HFFc6 (cell line): ENCODE measurements around the gene C17orf67. TPM values are rescaled to one million over a fixed set of nuclear protein-coding genes. Genes with fewer than 3 reads are reported as not detected.

Experiments
- DNase-seq: peaks from one replicate; pipeline ENCODE4 v3.0.0-alpha.2; 2018
- H3K27ac Mint-ChIP-seq: 2 replicates; pipeline ENCODE4 v1.8.0; 2020; ENCODE audit warnings: mild to moderate bottlenecking, mixed read lengths
- H3K27me3 Mint-ChIP-seq: 2 replicates; pipeline ENCODE4 v1.8.0; 2021; ENCODE audit warnings: mild to moderate bottlenecking, moderate library complexity, mixed read lengths; ENCODE audit not compliant: insufficient read depth
- H3K36me3 Mint-ChIP-seq: 2 replicates; pipeline ENCODE4 v1.8.0; 2021; ENCODE audit warnings: low read depth, mixed read lengths
- H3K4me1 Mint-ChIP-seq: 2 replicates; pipeline ENCODE4 v1.8.0; 2020; ENCODE audit warnings: low read depth, mixed read lengths
- H3K4me3 Mint-ChIP-seq: 2 replicates; pipeline ENCODE4 v1.8.0; 2020; ENCODE audit warnings: mild to moderate bottlenecking, moderate library complexity, mixed read lengths
- H3K9me3 Mint-ChIP-seq: 2 replicates; pipeline ENCODE4 v1.8.0; 2020; ENCODE audit warnings: mild to moderate bottlenecking, mixed read lengths
- CTCF ChIP-seq: fragments of 200-600 bp; sonication (generic); IDR thresholded peaks from 2 replicates; pipeline ENCODE4 v1.5.0; 2021; ENCODE audit warnings: antibody characterized with exemption, mild to moderate bottlenecking
- total RNA-seq, 6 experiments: library from RNA; stranded (reverse); fragmentation: NEBNext Ultra II Directional; extraction: Animal tissue kit (Norgen Biotek cat#: 25700); gene quantifications; 2 replicates in 1 of 6; 3 replicates in 5 of 6; pipeline ENCODE4 v1.2.3, GENCODE V29; 2021

C17orf67 gene
- total RNA-seq, 6 experiments from 2014 or later: 1.5 to 2.3 (median 1.9) TPM

GRCh38 chr17:56876766-56877179 is 43.1 kb upstream of the C17orf67 start:
- H3K36me3 Mint-ChIP-seq: no peaks in the 10 kb centered on the region
- H3K4me3 Mint-ChIP-seq: no peak overlapping the region
- peaks cover 8% of the 10 kb centered on the region for H3K4me1 Mint-ChIP-seq
- no peaks in the 10 kb centered on the region; the same call in 1 of the 2 replicates for H3K9me3 Mint-ChIP-seq
- H3K27ac Mint-ChIP-seq: no peak overlapping the region
- DNase-seq: no peak
- no peak for TF ChIP-seq CTCF
- H3K27me3 Mint-ChIP-seq: peaks cover 12% of the 10 kb centered on the region; the same call in 1 of the 2 replicates

- Mint-ChIP-seq H3K36me3 (no peaks in the 10 kb centered on the region), H3K4me1 (peaks cover 13% of the 10 kb centered on the region), H3K27me3 (peaks cover 4% of the 10 kb centered on the region; the same call in 1 of the 2 replicates), H3K27ac (no peak overlapping the region), H3K4me3 (no peak overlapping the region), H3K9me3 (no peaks in the 10 kb centered on the region)
- no peak for TF ChIP-seq CTCF
- DNase-seq: no peak
Measured at GRCh38 chr17:56870081-56870651, 36.4 kb upstream of the C17orf67 start.

GRCh38 chr17:56868716-56869115 is 35.0 kb upstream of the C17orf67 start:
- no peaks in the 10 kb centered on the region for H3K36me3 Mint-ChIP-seq
- no peak overlapping the region; the same call in 1 of the 2 replicates for H3K27ac Mint-ChIP-seq
- peaks cover 2% of the 10 kb centered on the region; the same call in 1 of the 2 replicates for H3K27me3 Mint-ChIP-seq
- 0 out of 2 replicates have a peak, but pooled peaks have one; percentile 0 for TF ChIP-seq CTCF
- DNase-seq: no peak
- no peaks in the 10 kb centered on the region for H3K9me3 Mint-ChIP-seq
- H3K4me3 Mint-ChIP-seq: no peak overlapping the region
- peaks cover 13% of the 10 kb centered on the region for H3K4me1 Mint-ChIP-seq

GRCh38 chr17:56867948-56868376 is 34.2 kb upstream of the C17orf67 start:
- H3K9me3 Mint-ChIP-seq: no peaks in the 10 kb centered on the region
- H3K36me3 Mint-ChIP-seq: no peaks in the 10 kb centered on the region
- H3K4me3 Mint-ChIP-seq: peak overlapping the region; percentile 9; the same call in 1 of the 2 replicates
- DNase-seq: peak; percentile 79
- peak overlapping the region; percentile 72 for H3K27ac Mint-ChIP-seq
- H3K27me3 Mint-ChIP-seq: no peaks in the 10 kb centered on the region
- peaks cover 13% of the 10 kb centered on the region for H3K4me1 Mint-ChIP-seq
- TF ChIP-seq CTCF: no peak

- TF ChIP-seq CTCF: peak; percentile 24; the same call in 1 of the 2 replicates
- Mint-ChIP-seq H3K9me3 (no peaks in the 10 kb centered on the region), H3K27me3 (no peaks in the 10 kb centered on the region), H3K27ac (no peak overlapping the region), H3K4me3 (no peak overlapping the region), H3K4me1 (peaks cover 13% of the 10 kb centered on the region), H3K36me3 (no peaks in the 10 kb centered on the region; the same call in 1 of the 2 replicates)
- DNase-seq: no peak
Measured at GRCh38 chr17:56866496-56866895, 32.8 kb upstream of the C17orf67 start.
